ENCODE measurements around the gene BUD31. TPM values are rescaled to one million over a fixed set of nuclear protein-coding genes. Genes with fewer than 3 reads are reported as not detected.
"Not testable (repeated sequence)": the region's sequence is repeated elsewhere in the genome, so short reads cannot be mapped to it uniquely, and the experiment has no call there.

Gene BUD31
- total and polyA plus RNA-seq, 8 donors: 58.0 to 155 (median 110) TPM

GRCh38 chr7:99415513-99416127 lies 6.9 kb downstream of the BUD31 start:
- H3K4me3 ChIP-seq; H3K27ac ChIP-seq; intact Hi-C loops (cut with DNase I; ENCODE audit: low total_unique reads); H3K9me3 ChIP-seq; H3K27me3 ChIP-seq: not testable (repeated sequence)
- 56 to 62% (median 59%) methylated on average over 17 of the region's 17 CpGs for WGBS, 5 donors
- DNase-seq: peak; percentile 63 to 80
- TF ChIP-seq, protein P1, sequence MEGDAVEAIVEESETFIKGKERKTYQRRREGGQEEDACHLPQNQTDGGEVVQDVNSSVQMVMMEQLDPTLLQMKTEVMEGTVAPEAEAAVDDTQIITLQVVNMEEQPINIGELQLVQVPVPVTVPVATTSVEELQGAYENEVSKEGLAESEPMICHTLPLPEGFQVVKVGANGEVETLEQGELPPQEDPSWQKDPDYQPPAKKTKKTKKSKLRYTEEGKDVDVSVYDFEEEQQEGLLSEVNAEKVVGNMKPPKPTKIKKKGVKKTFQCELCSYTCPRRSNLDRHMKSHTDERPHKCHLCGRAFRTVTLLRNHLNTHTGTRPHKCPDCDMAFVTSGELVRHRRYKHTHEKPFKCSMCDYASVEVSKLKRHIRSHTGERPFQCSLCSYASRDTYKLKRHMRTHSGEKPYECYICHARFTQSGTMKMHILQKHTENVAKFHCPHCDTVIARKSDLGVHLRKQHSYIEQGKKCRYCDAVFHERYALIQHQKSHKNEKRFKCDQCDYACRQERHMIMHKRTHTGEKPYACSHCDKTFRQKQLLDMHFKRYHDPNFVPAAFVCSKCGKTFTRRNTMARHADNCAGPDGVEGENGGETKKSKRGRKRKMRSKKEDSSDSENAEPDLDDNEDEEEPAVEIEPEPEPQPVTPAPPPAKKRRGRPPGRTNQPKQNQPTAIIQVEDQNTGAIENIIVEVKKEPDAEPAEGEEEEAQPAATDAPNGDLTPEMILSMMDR (IDR thresholded peaks at IDR 0.05): peak in 5 of 7 experiments; percentile 26 to 75 (median 58)
- peak in 1 of 3 donors; percentile 47 for TF ChIP-seq POLR2AphosphoS5 (IDR thresholded peaks at IDR 0.05)
- Histone ChIP-seq H3K36me3 (peaks cover 75 to 100% (median 100%) of the 10 kb centered on the region in 4 donors), H3K4me1 (peaks cover 0 to 14% (median 3%) of the 10 kb centered on the region in 4 donors)

DNA sequence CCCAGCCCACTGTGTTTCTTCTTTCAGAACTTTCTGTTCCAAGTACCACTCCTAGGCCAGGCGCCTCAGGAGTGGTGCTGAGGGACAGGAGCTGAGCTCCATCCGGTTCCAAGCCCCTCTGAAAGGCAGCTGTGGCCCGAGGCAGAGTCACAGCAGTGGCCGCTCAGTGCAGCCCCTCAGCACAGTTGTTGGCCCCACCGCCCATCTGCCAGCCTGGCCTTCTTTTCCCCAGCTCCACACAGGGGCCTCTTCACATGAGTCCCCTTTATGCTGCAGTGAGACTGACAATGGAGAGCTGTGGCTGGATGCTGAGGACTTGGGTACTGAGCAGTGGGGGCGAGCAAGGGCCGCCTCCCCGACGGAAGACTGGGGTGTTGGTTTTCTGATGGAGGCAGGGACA lies 9.5 kb downstream of the BUD31 start:
- no peak overlapping the region for H3K27ac ChIP-seq
- peaks cover 0 to 9% (median 0%) of the 10 kb centered on the region in 4 donors for H3K4me1 ChIP-seq
- DNase-seq: no peak
- no peak overlapping the region for H3K4me3 ChIP-seq
- TF ChIP-seq, protein P1 (IDR thresholded peaks at IDR 0.05): no peak
- TF ChIP-seq POLR2AphosphoS5 (IDR thresholded peaks at IDR 0.05) (no peak), EP300 (IDR thresholded peaks at IDR 0.05) (no peak), POLR2A (IDR thresholded peaks at IDR 0.05) (no peak)
- 89 to 98% (median 94%) methylated on average over 9 of the region's 9 CpGs for WGBS, 5 donors
- intact Hi-C loops (cut with DNase I; ENCODE audit: low total_unique reads): no loop called here
- H3K27me3 ChIP-seq: no peaks in the 10 kb centered on the region
- peaks cover 70 to 99% (median 95%) of the 10 kb centered on the region in 4 donors for H3K36me3 ChIP-seq
- no peaks in the 10 kb centered on the region for H3K9me3 ChIP-seq

DNA sequence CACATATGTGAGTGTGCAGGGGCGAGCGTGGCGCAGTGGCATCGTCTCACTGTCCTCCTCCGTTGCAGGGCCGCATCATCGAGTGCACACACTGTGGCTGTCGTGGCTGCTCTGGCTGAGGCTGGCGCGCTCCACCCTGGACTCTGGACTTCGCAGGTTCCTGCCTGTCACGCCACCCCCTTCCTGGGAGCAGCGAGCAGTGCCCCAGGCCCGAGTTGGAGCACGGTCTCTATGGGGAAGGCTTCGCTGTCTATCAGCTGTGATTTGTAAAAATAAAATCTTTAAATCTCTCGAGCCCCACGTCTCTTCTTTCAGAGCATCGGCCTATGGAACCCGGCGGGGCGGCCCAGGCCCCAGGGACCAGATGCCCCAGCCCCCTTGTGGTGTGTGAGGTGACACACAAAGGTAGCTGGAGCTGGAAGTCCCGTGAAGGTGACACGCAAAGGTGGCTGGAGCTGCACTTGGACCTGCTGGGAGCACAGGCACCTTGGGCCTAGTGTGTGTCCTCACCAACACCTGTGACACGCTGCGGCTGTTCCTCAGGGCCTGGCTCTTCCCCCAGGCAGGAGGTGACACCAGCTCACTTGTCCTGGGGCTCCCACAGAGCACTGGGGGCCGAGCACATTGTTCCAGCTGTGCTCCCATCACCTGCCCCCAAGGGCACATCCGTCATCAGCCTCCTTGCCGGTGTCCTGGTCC lies 10.7 kb downstream of the BUD31 start:
- TF ChIP-seq POLR2AphosphoS5 (IDR thresholded peaks at IDR 0.05): no peak
- TF ChIP-seq EP300 (IDR thresholded peaks at IDR 0.05): no peak
- TF ChIP-seq POLR2A (IDR thresholded peaks at IDR 0.05): no peak
- TF ChIP-seq, protein P1 (IDR thresholded peaks at IDR 0.05): no peak
- DNase-seq: no peak
- intact Hi-C loops (cut with DNase I; ENCODE audit: low total_unique reads): no loop called here
- H3K27me3 ChIP-seq: no peaks in the 10 kb centered on the region
- no peak overlapping the region for H3K4me3 ChIP-seq
- no peaks in the 10 kb centered on the region for H3K9me3 ChIP-seq
- peaks cover 76 to 99% (median 95%) of the 10 kb centered on the region in 4 donors for H3K36me3 ChIP-seq
- H3K27ac ChIP-seq: no peak overlapping the region
- 90 to 91% (median 91%) methylated on average over 8 to 29 of the region's 29 CpGs for WGBS, 5 donors
- peaks cover 0 to 9% (median 0%) of the 10 kb centered on the region in 4 donors for H3K4me1 ChIP-seq

DNA sequence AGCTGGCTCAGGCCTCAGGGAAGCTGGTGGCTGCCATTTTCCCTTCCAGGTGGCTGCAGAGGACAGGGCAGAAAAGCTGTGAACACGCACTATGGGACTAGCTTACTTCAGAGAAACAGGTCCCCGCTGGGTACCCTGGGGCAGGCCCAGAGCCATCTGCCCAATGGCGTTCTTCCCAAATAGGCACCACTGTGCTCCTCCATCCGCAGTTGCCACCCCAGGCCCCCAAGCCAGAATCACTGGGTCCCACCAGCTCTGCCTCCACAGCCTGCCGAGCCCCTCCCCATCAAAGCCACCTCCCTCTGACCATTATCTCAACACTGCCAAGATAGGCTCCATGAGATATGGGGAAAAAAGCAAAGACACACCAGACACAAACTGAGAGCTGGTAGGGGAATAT lies 11.4 kb downstream of the BUD31 start:
- WGBS, 5 donors: 84 to 93% (median 89%) methylated on average over 4 to 5 of the region's 5 CpGs
- intact Hi-C loops (cut with DNase I; ENCODE audit: low total_unique reads): no loop called here
- Histone ChIP-seq H3K9me3 (no peaks in the 10 kb centered on the region), H3K27me3 (no peaks in the 10 kb centered on the region), H3K4me3 (no peak overlapping the region), H3K27ac (no peak overlapping the region), H3K4me1 (peaks cover 0 to 8% (median 0%) of the 10 kb centered on the region in 4 donors), H3K36me3 (peaks cover 75 to 99% (median 95%) of the 10 kb centered on the region in 4 donors)
- DNase-seq: no peak
- TF ChIP-seq EP300 (IDR thresholded peaks at IDR 0.05) (no peak), POLR2AphosphoS5 (IDR thresholded peaks at IDR 0.05) (no peak), POLR2A (IDR thresholded peaks at IDR 0.05) (no peak)
- TF ChIP-seq, protein P1 (IDR thresholded peaks at IDR 0.05): no peak

Data from stomach (tissue), 9 donors.